Astrocyte of the hippocampus (primary cell): ENCODE results near the gene ITGB3.

Experiments used
- DNase-seq: peaks from one replicate; pipeline ENCODE4 v3.0.0; 2011; ENCODE audit warnings: low read depth, low spot score

Gene ITGB3

GRCh38 chr17:47297661-47298400 is 44.2 kb downstream of the ITGB3 start:
- DNase-seq, result no peak

- DNase-seq, result no peak
Measured at GRCh38 chr17:47298712-47299111, 45.1 kb downstream of the ITGB3 start.

GRCh38 chr17:47299239-47299910 is 45.7 kb downstream of the ITGB3 start:
- DNase-seq, result no peak

- DNase-seq, result no peak
Measured at GRCh38 chr17:47300718-47301117, 47.1 kb downstream of the ITGB3 start.

- DNase-seq, result no peak
Measured at GRCh38 chr17:47301161-47301560, 47.5 kb downstream of the ITGB3 start.

- no peak for DNase-seq
Measured at GRCh38 chr17:47301831-47302230, 48.2 kb downstream of the ITGB3 start.

- DNase-seq, result peak; percentile 10
Measured at GRCh38 chr17:47304186-47304585, 50.6 kb downstream of the ITGB3 start.

- peak; percentile 92 for DNase-seq
Measured at GRCh38 chr17:47305302-47305923, 51.8 kb downstream of the ITGB3 start.

GRCh38 chr17:47310186-47310733 is 56.6 kb downstream of the ITGB3 start:
- no peak for DNase-seq

- DNase-seq, result no peak
Measured at GRCh38 chr17:47311420-47311819, 57.8 kb downstream of the ITGB3 start.

- peak; percentile 85 for DNase-seq
Measured at GRCh38 chr17:47315451-47316266, 62.0 kb downstream of the ITGB3 start.

- DNase-seq, result peak; percentile 33
Measured at GRCh38 chr17:47316311-47316710, 62.7 kb downstream of the ITGB3 start.

- peak; percentile 22 for DNase-seq
Measured at GRCh38 chr17:47317119-47317518, 63.5 kb downstream of the ITGB3 start.

- no peak for DNase-seq
Measured at GRCh38 chr17:47318197-47318918, 64.7 kb downstream of the ITGB3 start.

GRCh38 chr17:47320879-47321502 is 67.4 kb downstream of the ITGB3 start:
- DNase-seq, result no peak

GRCh38 chr17:47323382-47324223 is 70.0 kb downstream of the ITGB3 start, which contains the start of gene EFCAB13:
EFCAB13 (plus strand) TSS chr17:47323955; CDS start chr17:47328354, 4,399 bp downstream.
- DNase-seq, result peak; percentile 94

GRCh38 chr17:47324224-47325020 is 70.8 kb downstream of the ITGB3 start:
- peak; percentile 42 for DNase-seq

GRCh38 chr17:47325176-47325575 is 71.5 kb downstream of the ITGB3 start:
- no peak for DNase-seq

GRCh38 chr17:47330548-47330947 is 76.9 kb downstream of the ITGB3 start:
- no peak for DNase-seq
